GM21390 (cell line): ENCODE measurements around the gene PPP6R3.
"Not testable (repeated sequence)": the region's sequence is repeated elsewhere in the genome, so short reads cannot be mapped to it uniquely, and the experiment has no call there.

Experiments
- ATAC-seq: cut with Tn5 transposase; IDR thresholded peaks from one replicate; pipeline ENCODE4 v1.9.1; 2021; ENCODE audit not compliant: unreplicated experiment

PPP6R3 gene

GRCh38 chr11:68436162-68436888 lies 24.2 kb upstream of the PPP6R3 start:
- ATAC-seq, result no peak

GRCh38 chr11:68436985-68437926 lies 23.3 kb upstream of the PPP6R3 start:
- no peak for ATAC-seq

GRCh38 chr11:68437927-68438657 lies 22.5 kb upstream of the PPP6R3 start:
- ATAC-seq, result no peak

GRCh38 chr11:68438658-68439259 lies 21.8 kb upstream of the PPP6R3 start:
- ATAC-seq, result no peak

GRCh38 chr11:68439355-68440065 lies 21.0 kb upstream of the PPP6R3 start:
- no peak for ATAC-seq

- no peak for ATAC-seq
Measured at GRCh38 chr11:68440224-68440623, 20.3 kb upstream of the PPP6R3 start.

- ATAC-seq, result no peak
Measured at GRCh38 chr11:68441466-68442230, 18.9 kb upstream of the PPP6R3 start.

- no peak for ATAC-seq
Measured at GRCh38 chr11:68442433-68442832, 18.1 kb upstream of the PPP6R3 start.

GRCh38 chr11:68444566-68444965 lies 16.0 kb upstream of the PPP6R3 start:
- no peak for ATAC-seq

GRCh38 chr11:68445531-68446035 lies 15.0 kb upstream of the PPP6R3 start:
- no peak for ATAC-seq

GRCh38 chr11:68446046-68446725 lies 14.4 kb upstream of the PPP6R3 start:
- ATAC-seq, result no peak

- peak; percentile 67 for ATAC-seq
Measured at GRCh38 chr11:68447015-68447801, 13.3 kb upstream of the PPP6R3 start.

- ATAC-seq, result not testable (repeated sequence)
Measured at GRCh38 chr11:68447914-68448313, 12.6 kb upstream of the PPP6R3 start.

GRCh38 chr11:68448604-68449011 lies 11.9 kb upstream of the PPP6R3 start:
- ATAC-seq, result no peak

- ATAC-seq, result no peak
Measured at GRCh38 chr11:68449951-68450350, 10.6 kb upstream of the PPP6R3 start.

GRCh38 chr11:68450711-68451110 lies 9.8 kb upstream of the PPP6R3 start:
- ATAC-seq, result no peak

GRCh38 chr11:68454767-68455166 lies 5.8 kb upstream of the PPP6R3 start:
- ATAC-seq, result no peak

GRCh38 chr11:68455485-68455884 lies 5.1 kb upstream of the PPP6R3 start:
- ATAC-seq, result no peak
